ENCODE data around the gene SLC16A6.

Gene SLC16A6

DNA sequence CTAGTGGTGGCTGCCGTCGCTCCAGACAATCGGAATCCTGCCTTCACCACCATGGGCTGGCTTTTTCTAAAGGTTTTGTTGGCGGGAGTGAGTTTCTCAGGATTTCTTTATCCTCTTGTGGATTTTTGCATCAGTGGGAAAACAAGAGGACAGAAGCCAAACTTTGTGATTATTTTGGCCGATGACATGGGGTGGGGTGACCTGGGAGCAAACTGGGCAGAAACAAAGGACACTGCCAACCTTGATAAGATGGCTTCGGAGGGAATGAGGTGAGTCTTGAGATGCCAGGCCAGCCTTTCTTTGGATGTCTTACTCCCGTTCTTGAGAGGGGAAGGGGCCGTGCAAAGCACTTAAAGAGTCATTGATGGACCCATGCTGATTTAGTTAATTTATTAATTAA is 16.5 kb upstream of the SLC16A6 start:
- Histone ChIP-seq H3K4me3 (ENCODE audit: low read length) (no peak overlapping the region), H3K27ac (ENCODE audit: low read length) (no peak overlapping the region), H3K9ac (ENCODE audit: low read depth, low read length) (no peak overlapping the region), H3K4me1 (ENCODE audit: insufficient read depth, low read length) (peaks cover 5% of the 10 kb centered on the region; the same call in 1 of the 2 replicates), H3K9me3 (ENCODE audit: insufficient read depth, low read depth, low read length) (no peaks in the 10 kb centered on the region), H3K36me3 (ENCODE audit: insufficient read depth, low read depth, low read length) (no peaks in the 10 kb centered on the region), H3K27me3 (ENCODE audit: insufficient read depth, low read length) (no peaks in the 10 kb centered on the region)

DNA sequence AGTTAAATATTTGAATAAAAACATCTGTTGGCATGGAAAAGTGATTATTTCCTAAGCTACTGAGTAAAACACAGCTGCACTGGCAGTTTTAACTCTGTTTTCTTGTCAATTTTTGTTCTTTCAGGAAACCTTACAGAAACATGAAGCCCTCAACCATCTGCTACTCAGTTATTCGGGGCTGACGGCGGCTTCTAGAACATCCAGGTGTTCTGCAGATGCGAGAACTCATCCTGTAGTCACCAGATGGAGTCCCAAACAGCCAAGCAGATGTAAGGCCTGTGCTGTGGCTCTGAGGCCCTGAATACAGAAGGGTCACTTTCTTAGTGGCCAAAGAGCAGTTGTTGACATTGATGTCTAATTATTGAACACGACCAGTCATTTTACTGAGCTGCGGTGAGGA is 15.9 kb upstream of the SLC16A6 start:
- peaks cover 10% of the 10 kb centered on the region; the same call in 1 of the 2 replicates for H3K4me1 ChIP-seq (ENCODE audit: insufficient read depth, low read length)
- H3K27ac ChIP-seq (ENCODE audit: low read length) = no peak overlapping the region
- no peak overlapping the region for H3K4me3 ChIP-seq (ENCODE audit: low read length)
- no peak overlapping the region for H3K9ac ChIP-seq (ENCODE audit: low read depth, low read length)
- H3K9me3 ChIP-seq (ENCODE audit: insufficient read depth, low read depth, low read length) = no peaks in the 10 kb centered on the region
- no peaks in the 10 kb centered on the region for H3K27me3 ChIP-seq (ENCODE audit: insufficient read depth, low read length)
- no peaks in the 10 kb centered on the region for H3K36me3 ChIP-seq (ENCODE audit: insufficient read depth, low read depth, low read length)

DNA sequence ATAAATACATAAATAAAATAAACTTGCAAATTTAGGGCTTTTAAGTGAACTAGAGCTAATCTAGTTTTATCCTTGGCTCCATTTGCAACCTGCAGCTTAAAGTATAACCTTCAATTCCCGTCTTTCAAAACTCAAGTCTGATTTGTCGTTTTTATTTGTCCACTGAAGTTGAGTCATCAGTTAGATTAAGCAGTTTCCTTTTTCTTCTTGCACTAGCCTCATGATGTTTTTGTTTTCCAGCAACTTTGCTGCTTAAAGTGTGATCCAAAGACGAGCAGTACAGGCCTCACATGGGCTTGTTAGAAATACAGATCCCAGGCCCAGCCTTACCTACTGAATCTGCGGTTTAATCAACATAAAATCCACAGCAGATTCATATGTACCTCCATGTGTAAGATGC is 14.2 kb upstream of the SLC16A6 start:
- Histone ChIP-seq H3K9me3 (ENCODE audit: insufficient read depth, low read depth, low read length) (no peaks in the 10 kb centered on the region), H3K36me3 (ENCODE audit: insufficient read depth, low read depth, low read length) (no peaks in the 10 kb centered on the region), H3K4me3 (ENCODE audit: low read length) (no peak overlapping the region), H3K9ac (ENCODE audit: low read depth, low read length) (no peak overlapping the region), H3K27me3 (ENCODE audit: insufficient read depth, low read length) (no peaks in the 10 kb centered on the region), H3K27ac (ENCODE audit: low read length) (no peak overlapping the region), H3K4me1 (ENCODE audit: insufficient read depth, low read length) (peaks cover 11% of the 10 kb centered on the region; the same call in 1 of the 2 replicates)

DNA sequence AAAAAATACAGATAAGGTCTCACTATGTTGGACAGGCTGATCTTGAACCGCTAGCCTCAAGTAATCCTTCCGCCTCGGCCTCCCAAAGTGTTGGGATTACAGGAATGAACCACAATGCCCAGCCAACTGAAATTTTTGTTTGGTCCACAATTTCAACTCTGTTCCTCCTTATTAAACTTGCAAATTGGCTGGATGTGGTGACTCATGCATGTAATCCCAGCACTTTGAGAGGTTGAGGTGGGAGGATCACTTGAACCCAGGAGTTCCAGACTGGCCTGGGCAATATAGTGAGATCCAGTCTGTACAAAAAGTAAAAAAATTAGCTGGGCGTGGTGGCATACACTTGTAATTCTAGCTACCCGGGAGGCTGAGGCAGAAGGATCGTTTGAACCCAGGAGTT is 13.8 kb upstream of the SLC16A6 start:
- H3K4me1 ChIP-seq (ENCODE audit: insufficient read depth, low read length) = peaks cover 11% of the 10 kb centered on the region; the same call in 1 of the 2 replicates
- H3K27ac ChIP-seq (ENCODE audit: low read length) = no peak overlapping the region
- H3K27me3 ChIP-seq (ENCODE audit: insufficient read depth, low read length) = no peaks in the 10 kb centered on the region
- no peaks in the 10 kb centered on the region for H3K9me3 ChIP-seq (ENCODE audit: insufficient read depth, low read depth, low read length)
- no peak overlapping the region for H3K9ac ChIP-seq (ENCODE audit: low read depth, low read length)
- no peaks in the 10 kb centered on the region for H3K36me3 ChIP-seq (ENCODE audit: insufficient read depth, low read depth, low read length)
- H3K4me3 ChIP-seq (ENCODE audit: low read length) = no peak overlapping the region

DNA sequence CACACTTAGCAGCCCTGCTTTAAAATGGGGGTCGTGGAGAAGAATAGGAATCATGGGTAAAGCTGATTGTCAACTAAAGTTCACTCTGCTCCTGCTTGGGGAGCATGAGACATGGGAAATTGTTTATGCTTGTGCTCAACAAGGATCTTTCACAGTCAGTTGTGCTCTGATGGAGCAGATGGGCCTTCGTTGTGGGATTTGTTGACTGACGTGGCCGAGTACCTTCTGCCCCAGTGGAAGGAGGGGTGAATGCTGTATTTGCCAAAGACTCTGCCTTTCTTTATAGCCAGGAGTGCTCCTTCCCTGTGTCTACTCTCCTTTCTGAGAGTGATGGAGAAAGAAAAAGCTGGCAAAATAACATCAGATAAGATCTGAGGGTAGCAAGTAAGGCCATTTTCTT is 11.7 kb upstream of the SLC16A6 start:
- Histone ChIP-seq H3K36me3 (ENCODE audit: insufficient read depth, low read depth, low read length) (no peaks in the 10 kb centered on the region), H3K4me3 (ENCODE audit: low read length) (no peak overlapping the region), H3K27me3 (ENCODE audit: insufficient read depth, low read length) (no peaks in the 10 kb centered on the region), H3K4me1 (ENCODE audit: insufficient read depth, low read length) (peaks cover 11% of the 10 kb centered on the region; the same call in 1 of the 2 replicates), H3K27ac (ENCODE audit: low read length) (no peak overlapping the region), H3K9me3 (ENCODE audit: insufficient read depth, low read depth, low read length) (no peaks in the 10 kb centered on the region), H3K9ac (ENCODE audit: low read depth, low read length) (0 out of 2 replicates have a peak overlapping the region, but pooled peaks have one; percentile 5)

DNA sequence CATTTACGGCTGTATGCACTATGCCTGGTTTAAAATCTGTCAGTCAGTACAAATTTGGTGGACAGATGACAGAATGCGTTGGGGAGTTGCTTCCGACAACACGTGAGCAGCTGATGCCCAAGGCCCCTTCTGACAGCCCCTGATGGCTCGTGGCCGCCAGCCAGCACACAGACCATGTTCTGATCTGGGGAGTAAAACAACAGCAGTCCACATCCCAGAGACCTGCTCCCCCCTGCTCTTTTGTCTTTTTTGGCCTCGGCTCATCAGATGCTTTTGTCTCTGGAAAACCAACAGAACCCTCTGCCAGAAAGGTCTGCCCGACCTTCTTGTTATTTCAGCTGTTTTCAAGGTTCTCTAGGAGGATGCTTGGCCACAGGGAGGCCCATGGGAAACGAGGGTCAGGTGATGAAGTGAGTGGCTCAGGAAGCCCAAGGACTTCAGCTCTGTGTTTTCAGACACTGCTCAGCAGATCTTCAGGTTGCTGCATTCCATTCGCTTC is 11.2 kb upstream of the SLC16A6 start:
- Histone ChIP-seq H3K9ac (ENCODE audit: low read depth, low read length) (0 out of 2 replicates have a peak overlapping the region, but pooled peaks have one; percentile 5), H3K4me1 (ENCODE audit: insufficient read depth, low read length) (peaks cover 13% of the 10 kb centered on the region; the same call in 1 of the 2 replicates)

DNA sequence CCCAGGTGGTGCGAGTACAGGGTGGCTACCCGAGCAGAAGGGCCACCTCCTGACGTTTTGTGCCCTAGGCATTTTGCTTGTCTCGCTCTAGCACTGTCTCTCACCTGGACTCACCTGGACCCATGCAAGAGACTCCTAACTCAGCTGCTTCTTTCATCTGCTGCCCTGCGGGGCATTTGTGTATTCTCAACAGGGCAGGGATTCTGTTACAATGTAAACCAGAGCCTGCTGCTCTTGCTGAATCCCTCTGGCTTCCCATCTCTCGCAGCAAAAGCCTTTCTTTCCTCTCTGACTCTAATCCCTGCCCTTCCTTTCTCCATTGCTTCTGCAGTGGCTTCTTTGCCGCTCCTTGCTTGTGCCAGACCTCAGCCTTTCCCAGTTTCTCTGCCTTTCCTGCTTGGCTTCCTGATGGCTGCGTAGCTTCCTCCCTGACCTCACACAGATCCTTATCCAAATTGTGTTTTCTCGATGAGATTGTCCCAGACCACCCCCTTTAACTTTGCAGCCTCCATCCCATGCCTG is 10.6 kb upstream of the SLC16A6 start:
- Histone ChIP-seq H3K27ac (ENCODE audit: low read length) (no peak overlapping the region), H3K27me3 (ENCODE audit: insufficient read depth, low read length) (no peaks in the 10 kb centered on the region), H3K9me3 (ENCODE audit: insufficient read depth, low read depth, low read length) (no peaks in the 10 kb centered on the region), H3K9ac (ENCODE audit: low read depth, low read length) (no peak overlapping the region), H3K4me1 (ENCODE audit: insufficient read depth, low read length) (peaks cover 19% of the 10 kb centered on the region; the same call in 1 of the 2 replicates), H3K36me3 (ENCODE audit: insufficient read depth, low read depth, low read length) (no peaks in the 10 kb centered on the region), H3K4me3 (ENCODE audit: low read length) (no peak overlapping the region)

More for the DNA sequence above, 11.2 kb upstream of the SLC16A6 start:
- H3K27ac ChIP-seq (ENCODE audit: low read length) = no peak overlapping the region
- H3K27me3 ChIP-seq (ENCODE audit: insufficient read depth, low read length) = no peaks in the 10 kb centered on the region
- H3K36me3 ChIP-seq (ENCODE audit: insufficient read depth, low read depth, low read length) = no peaks in the 10 kb centered on the region
- H3K9me3 ChIP-seq (ENCODE audit: insufficient read depth, low read depth, low read length) = no peaks in the 10 kb centered on the region
- no peak overlapping the region for H3K4me3 ChIP-seq (ENCODE audit: low read length)

DNA sequence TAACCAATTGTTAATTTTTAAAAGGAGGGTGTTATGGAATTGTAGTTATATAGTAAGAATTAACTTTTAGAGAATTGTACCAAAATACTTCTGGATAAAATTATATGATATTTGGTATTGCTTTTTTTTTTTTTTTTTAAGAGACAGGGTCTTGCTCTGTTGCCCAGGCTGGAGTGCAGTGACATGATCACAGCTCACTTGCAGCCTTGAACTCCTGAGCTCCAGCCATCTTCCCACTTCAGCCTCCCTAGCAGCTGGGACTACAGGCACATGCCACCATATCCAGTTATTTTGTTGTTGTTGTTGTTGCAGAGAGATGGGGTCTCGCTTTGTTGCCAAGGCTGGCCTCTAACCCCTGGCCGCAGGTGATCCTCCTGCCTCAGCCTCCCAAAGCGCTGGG is 8.9 kb upstream of the SLC16A6 start:
- Histone ChIP-seq H3K27ac (ENCODE audit: low read length) (no peak overlapping the region), H3K36me3 (ENCODE audit: insufficient read depth, low read depth, low read length) (no peaks in the 10 kb centered on the region), H3K27me3 (ENCODE audit: insufficient read depth, low read length) (peaks cover 2% of the 10 kb centered on the region; the same call in 1 of the 2 replicates), H3K9me3 (ENCODE audit: insufficient read depth, low read depth, low read length) (no peaks in the 10 kb centered on the region), H3K4me1 (ENCODE audit: insufficient read depth, low read length) (peaks cover 25% of the 10 kb centered on the region; the same call in 1 of the 2 replicates), H3K4me3 (ENCODE audit: low read length) (no peak overlapping the region), H3K9ac (ENCODE audit: low read depth, low read length) (no peak overlapping the region)

DNA sequence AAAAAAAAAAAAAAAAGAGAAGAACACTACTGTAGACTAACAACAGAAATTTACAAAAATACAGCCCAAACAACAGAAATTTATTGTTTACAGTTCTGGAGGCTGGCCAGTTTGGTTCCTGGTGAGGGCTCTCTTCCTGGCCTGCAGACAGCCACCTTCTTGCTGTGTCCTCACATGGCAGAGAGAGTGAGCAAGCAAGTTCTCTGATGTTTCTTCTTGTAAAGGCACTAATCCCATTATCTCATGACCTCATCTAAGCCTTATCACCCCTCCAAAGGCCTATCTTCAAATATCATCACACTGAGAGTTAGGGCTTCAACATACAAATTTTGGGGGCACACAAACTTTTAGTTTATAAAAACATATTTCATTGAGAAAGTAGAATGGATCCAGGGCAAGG is 7.7 kb upstream of the SLC16A6 start:
- Histone ChIP-seq H3K27ac (ENCODE audit: low read length) (no peak overlapping the region), H3K9ac (ENCODE audit: low read depth, low read length) (no peak overlapping the region), H3K4me3 (ENCODE audit: low read length) (no peak overlapping the region), H3K36me3 (ENCODE audit: insufficient read depth, low read depth, low read length) (no peaks in the 10 kb centered on the region), H3K27me3 (ENCODE audit: insufficient read depth, low read length) (peaks cover 10% of the 10 kb centered on the region; the same call in 1 of the 2 replicates), H3K9me3 (ENCODE audit: insufficient read depth, low read depth, low read length) (no peaks in the 10 kb centered on the region), H3K4me1 (ENCODE audit: insufficient read depth, low read length) (peaks cover 37% of the 10 kb centered on the region; the same call in 1 of the 2 replicates)

DNA sequence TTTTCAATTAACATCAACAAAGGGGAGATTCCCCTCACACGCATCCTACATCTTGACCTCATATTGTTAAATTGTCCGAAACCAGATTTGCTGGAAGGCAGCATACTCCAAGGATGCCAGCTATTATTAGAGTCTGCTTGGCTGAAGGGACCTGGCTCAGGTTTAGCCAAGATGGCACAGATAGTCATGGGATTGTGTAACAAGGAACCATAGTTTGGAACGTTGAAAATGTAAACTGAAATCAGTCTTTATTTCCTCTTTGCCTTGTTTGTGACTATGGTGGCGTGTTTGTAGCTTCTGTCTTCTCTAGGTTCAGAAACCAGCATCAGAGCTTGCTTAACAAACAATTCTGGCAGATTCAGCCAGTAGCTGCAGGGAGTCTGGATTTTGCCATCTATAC is 6.3 kb upstream of the SLC16A6 start:
- H3K27me3 ChIP-seq (ENCODE audit: insufficient read depth, low read length) = peaks cover 23% of the 10 kb centered on the region; the same call in 1 of the 2 replicates
- H3K4me1 ChIP-seq (ENCODE audit: insufficient read depth, low read length) = peaks cover 35% of the 10 kb centered on the region; the same call in 1 of the 2 replicates
- H3K27ac ChIP-seq (ENCODE audit: low read length) = no peak overlapping the region
- no peak overlapping the region for H3K9ac ChIP-seq (ENCODE audit: low read depth, low read length)
- H3K9me3 ChIP-seq (ENCODE audit: insufficient read depth, low read depth, low read length) = no peaks in the 10 kb centered on the region
- no peak overlapping the region for H3K4me3 ChIP-seq (ENCODE audit: low read length)
- no peaks in the 10 kb centered on the region for H3K36me3 ChIP-seq (ENCODE audit: insufficient read depth, low read depth, low read length)

DNA sequence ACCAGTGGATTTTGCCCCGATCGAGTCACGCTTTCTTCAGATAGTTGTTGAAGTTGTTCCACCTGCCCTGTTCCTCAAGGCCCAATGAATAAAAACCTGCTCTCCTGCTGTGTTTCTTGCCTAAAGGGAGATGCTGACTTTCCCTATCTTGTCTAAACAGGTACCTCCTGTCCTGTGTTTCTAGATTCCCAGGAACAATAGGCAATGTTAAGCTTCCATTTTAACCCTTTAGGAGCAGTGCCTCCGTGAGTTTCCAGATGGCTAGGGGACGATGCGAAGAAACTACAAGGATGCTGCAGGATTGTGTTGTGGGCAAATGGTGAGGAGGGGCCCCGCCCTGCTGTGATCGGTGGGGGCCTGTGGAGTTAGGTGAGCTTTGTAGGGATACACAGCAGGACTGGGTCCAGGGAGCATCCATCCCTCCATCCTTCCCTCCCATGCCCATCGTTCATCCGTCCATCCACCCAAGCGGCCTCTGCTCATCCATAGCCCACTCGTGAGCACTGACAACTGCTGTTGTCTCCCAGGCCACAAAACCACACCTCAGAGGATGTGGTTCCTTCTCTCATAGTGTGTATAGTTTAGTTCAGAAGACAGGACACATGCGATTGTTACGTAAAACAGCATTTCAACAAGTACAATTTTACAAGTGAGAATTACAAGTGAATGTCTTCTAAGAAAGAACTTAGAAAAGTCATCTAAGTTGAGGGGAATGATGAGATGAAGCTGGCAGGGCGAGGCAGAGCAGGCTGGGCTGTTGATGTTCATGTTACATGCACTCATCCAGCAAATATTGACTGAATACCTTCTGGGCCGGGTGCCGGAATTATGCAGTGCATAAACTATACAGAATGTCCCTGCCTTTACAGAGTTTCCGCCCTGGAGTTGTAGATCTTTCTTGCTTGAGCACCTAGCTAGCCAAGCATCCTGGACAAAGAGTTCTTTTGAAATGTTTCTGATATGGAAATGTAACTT is 5.6 kb upstream of the SLC16A6 start:
- no peak overlapping the region for H3K27ac ChIP-seq (ENCODE audit: low read length)
- no peak overlapping the region for H3K4me3 ChIP-seq (ENCODE audit: low read length)
- no peaks in the 10 kb centered on the region for H3K36me3 ChIP-seq (ENCODE audit: insufficient read depth, low read depth, low read length)
- H3K9me3 ChIP-seq (ENCODE audit: insufficient read depth, low read depth, low read length) = no peaks in the 10 kb centered on the region
- no peak overlapping the region for H3K9ac ChIP-seq (ENCODE audit: low read depth, low read length)
- H3K27me3 ChIP-seq (ENCODE audit: insufficient read depth, low read length) = peaks cover 24% of the 10 kb centered on the region; the same call in 1 of the 2 replicates
- peaks cover 31% of the 10 kb centered on the region; the same call in 1 of the 2 replicates for H3K4me1 ChIP-seq (ENCODE audit: insufficient read depth, low read length)
